Neural cell (in vitro differentiated cells): Measurements from ENCODE around the gene SLC12A7.

ENCODE experiments used
- EP300 ChIP-seq: fragments of 450-650 bp; conservative IDR thresholded peaks from 2 replicates; pipeline ENCODE4 v1.6.1; 2014; ENCODE audit warnings: antibody characterized with exemption, mild to moderate bottlenecking, moderate library complexity; ENCODE audit not compliant: poor library complexity, severe bottlenecking
- EZH2 ChIP-seq: fragments of 200-600, 300-800 bp; shearing (Covaris generic), sonication (generic); IDR thresholded peaks from 2 replicates; pipeline ENCODE4 v1.6.1; 2014; ENCODE audit warnings: antibody characterized with exemption, low read length, borderline replicate concordance, mild to moderate bottlenecking; ENCODE audit not compliant: insufficient read depth, poor library complexity, severe bottlenecking
- POLR2AphosphoS5 ChIP-seq: IDR thresholded peaks from 2 replicates; pipeline ENCODE4 v1.6.1; 2012
- TAF1 ChIP-seq: IDR thresholded peaks from 2 replicates; pipeline ENCODE4 v1.6.1; 2012; ENCODE audit warnings: low read depth
- TF ChIP-seq, protein P1 (sequence below): fragments of 450-650 bp; IDR thresholded peaks from 2 replicates; pipeline ENCODE4 v1.5.1; 2014; ENCODE audit warnings: antibody characterized with exemption, mild to moderate bottlenecking, moderate library complexity; ENCODE audit not compliant: poor library complexity, severe bottlenecking

DNA sequence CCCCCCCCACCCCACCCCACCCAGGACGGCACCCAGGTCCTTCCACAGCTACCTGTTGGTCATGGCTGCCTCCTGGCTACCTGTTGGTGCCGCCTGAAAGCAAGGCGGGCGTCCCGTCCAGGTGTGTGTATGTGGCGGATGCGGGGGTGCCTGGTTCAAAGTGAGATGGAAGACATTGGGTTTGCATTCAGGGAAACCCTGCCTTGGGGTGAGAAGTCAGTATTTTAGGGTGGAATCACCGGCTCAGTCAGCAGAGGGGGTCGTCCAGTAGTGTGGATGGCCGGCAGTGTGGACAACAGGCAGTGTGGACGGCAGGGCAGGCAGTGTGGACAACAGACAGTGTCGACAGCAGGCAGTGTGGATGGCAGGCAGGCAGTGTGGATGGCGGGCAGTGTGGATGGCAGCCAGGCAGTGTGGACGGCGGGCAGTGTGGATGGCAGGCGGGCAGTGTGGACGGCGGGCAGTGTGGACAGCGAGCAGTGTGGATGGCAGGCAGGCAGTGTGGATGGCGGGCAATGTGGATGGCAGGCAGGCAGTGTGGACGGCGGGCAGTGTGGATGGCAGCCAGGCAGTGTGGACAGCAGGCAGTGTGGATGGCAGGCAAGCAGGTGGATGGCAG lies 75.2 kb downstream of the SLC12A7 start:
- TF ChIP-seq EP300: no peak
- no peak for TF ChIP-seq TAF1
- TF ChIP-seq, protein P1, sequence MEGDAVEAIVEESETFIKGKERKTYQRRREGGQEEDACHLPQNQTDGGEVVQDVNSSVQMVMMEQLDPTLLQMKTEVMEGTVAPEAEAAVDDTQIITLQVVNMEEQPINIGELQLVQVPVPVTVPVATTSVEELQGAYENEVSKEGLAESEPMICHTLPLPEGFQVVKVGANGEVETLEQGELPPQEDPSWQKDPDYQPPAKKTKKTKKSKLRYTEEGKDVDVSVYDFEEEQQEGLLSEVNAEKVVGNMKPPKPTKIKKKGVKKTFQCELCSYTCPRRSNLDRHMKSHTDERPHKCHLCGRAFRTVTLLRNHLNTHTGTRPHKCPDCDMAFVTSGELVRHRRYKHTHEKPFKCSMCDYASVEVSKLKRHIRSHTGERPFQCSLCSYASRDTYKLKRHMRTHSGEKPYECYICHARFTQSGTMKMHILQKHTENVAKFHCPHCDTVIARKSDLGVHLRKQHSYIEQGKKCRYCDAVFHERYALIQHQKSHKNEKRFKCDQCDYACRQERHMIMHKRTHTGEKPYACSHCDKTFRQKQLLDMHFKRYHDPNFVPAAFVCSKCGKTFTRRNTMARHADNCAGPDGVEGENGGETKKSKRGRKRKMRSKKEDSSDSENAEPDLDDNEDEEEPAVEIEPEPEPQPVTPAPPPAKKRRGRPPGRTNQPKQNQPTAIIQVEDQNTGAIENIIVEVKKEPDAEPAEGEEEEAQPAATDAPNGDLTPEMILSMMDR: no peak
- no peak for TF ChIP-seq EZH2
- TF ChIP-seq POLR2AphosphoS5: no peak
